Activated CD4-positive, alpha-beta memory T cell treated with anti-CD3 and anti-CD28 coated beads for 36 hours (primary cell): ENCODE measurements around the gene USP22. TPM values are rescaled to one million over a fixed set of nuclear protein-coding genes. Genes with fewer than 3 reads are reported as not detected.
"Not testable (repeated sequence)": the region's sequence is repeated elsewhere in the genome, so short reads cannot be mapped to it uniquely, and the experiment has no call there.

Experiments
- CTCF ChIA-PET: fragments of 350-600 bp; sonication (Branson Sonifier 250); formaldehyde crosslinking; loops from one replicate; lab custom pipeline; 2021; ENCODE audit warnings: antibody characterized with exemption, inconsistent platforms; lab: Charles Lee
- POLR2A ChIA-PET: fragments of 350-600 bp; sonication (Branson Sonifier 250); formaldehyde crosslinking; loops from one replicate; lab custom pipeline; 2021; ENCODE audit warnings: antibody characterized with exemption; lab: Charles Lee
- DNase-seq: peaks from one replicate; pipeline ENCODE4 v3.0.0-alpha.2; 2020
- H3K27ac Mint-ChIP-seq: one replicate; pipeline ENCODE4 v1.8.0; 2021; ENCODE audit warnings: mixed read lengths
- H3K27me3 Mint-ChIP-seq: one replicate; pipeline ENCODE4 v1.8.0; 2021; ENCODE audit warnings: mixed read lengths
- H3K36me3 Mint-ChIP-seq: one replicate; pipeline ENCODE4 v1.8.0; 2021; ENCODE audit warnings: mixed read lengths
- H3K4me1 Mint-ChIP-seq: one replicate; pipeline ENCODE4 v1.8.0; 2021; ENCODE audit warnings: low read depth, mixed read lengths
- H3K4me3 Mint-ChIP-seq: one replicate; pipeline ENCODE4 v1.8.0; 2021; ENCODE audit warnings: mild to moderate bottlenecking, mixed read lengths
- H3K9me3 Mint-ChIP-seq: one replicate; pipeline ENCODE4 v1.8.0; 2021; ENCODE audit warnings: mixed read lengths
- intact Hi-C: fragments of 100-400 bp; cut with micrococcal nuclease; formaldehyde crosslinking; loops from one replicate; pipeline ENCODE4 v1.15.1; 2023
- total RNA-seq, 2 experiments: library from RNA; stranded (reverse); gene quantifications; one replicate each; pipeline ENCODE4 v1.2.3, GENCODE V29; 2021

The USP22 gene
- total RNA-seq, 2 experiments from 2014 or later = 120 to 124 TPM

GRCh38 chr17:20977609-20978253, 65.1 kb downstream of the USP22 start:
- H3K4me1 Mint-ChIP-seq, POLR2A ChIA-PET, intact Hi-C loops, H3K9me3 Mint-ChIP-seq, DNase-seq, H3K4me3 Mint-ChIP-seq, H3K27ac Mint-ChIP-seq, H3K36me3 Mint-ChIP-seq, CTCF ChIA-PET: not testable (repeated sequence)
- H3K27me3 Mint-ChIP-seq = peaks cover 23% of the 10 kb centered on the region

- Mint-ChIP-seq H3K36me3 (no peaks in the 10 kb centered on the region), H3K27ac (no peak overlapping the region), H3K9me3 (no peaks in the 10 kb centered on the region), H3K4me3 (no peak overlapping the region), H3K27me3 (peaks cover 19% of the 10 kb centered on the region), H3K4me1 (no peaks in the 10 kb centered on the region)
- no peak for DNase-seq
- POLR2A ChIA-PET = no interaction called here
- intact Hi-C loops = no loop called here
- CTCF ChIA-PET = interaction anchor here (1.6 kb wide), 1 partner anchor 18 kb away, joined by 5 read pairs; no protein-coding TSS in a partner anchor
Measured at GRCh38 chr17:20975566-20975965, 67.2 kb downstream of the USP22 start.

- H3K9me3 Mint-ChIP-seq = no peaks in the 10 kb centered on the region
- H3K36me3 Mint-ChIP-seq = no peaks in the 10 kb centered on the region
- H3K27me3 Mint-ChIP-seq = peaks cover 2% of the 10 kb centered on the region
- H3K4me1 Mint-ChIP-seq = no peaks in the 10 kb centered on the region
- POLR2A ChIA-PET = no interaction called here
- no peak overlapping the region for H3K27ac Mint-ChIP-seq
- intact Hi-C loops = no loop called here
- CTCF ChIA-PET = no interaction called here
- H3K4me3 Mint-ChIP-seq = no peak overlapping the region
- no peak for DNase-seq
Measured at GRCh38 chr17:20970329-20970728, 72.5 kb downstream of the USP22 start.

GRCh38 chr17:20968913-20969616, 73.7 kb downstream of the USP22 start:
- POLR2A ChIA-PET = no interaction called here
- peaks cover 2% of the 10 kb centered on the region for H3K27me3 Mint-ChIP-seq
- CTCF ChIA-PET = no interaction called here
- intact Hi-C loops = no loop called here
- no peaks in the 10 kb centered on the region for H3K36me3 Mint-ChIP-seq
- H3K4me3 Mint-ChIP-seq = no peak overlapping the region
- H3K27ac Mint-ChIP-seq = no peak overlapping the region
- H3K9me3 Mint-ChIP-seq = no peaks in the 10 kb centered on the region
- no peaks in the 10 kb centered on the region for H3K4me1 Mint-ChIP-seq
- DNase-seq = no peak

GRCh38 chr17:20967776-20968175, 75.0 kb downstream of the USP22 start:
- Mint-ChIP-seq H3K36me3 (no peaks in the 10 kb centered on the region), H3K4me1 (no peaks in the 10 kb centered on the region), H3K9me3 (no peaks in the 10 kb centered on the region), H3K27me3 (peaks cover 5% of the 10 kb centered on the region), H3K4me3 (no peak overlapping the region), H3K27ac (no peak overlapping the region)
- intact Hi-C loops = no loop called here
- POLR2A ChIA-PET = no interaction called here
- no peak for DNase-seq
- CTCF ChIA-PET = no interaction called here

GRCh38 chr17:20966870-20967269, 75.9 kb downstream of the USP22 start:
- ChIA-PET CTCF (no interaction called here), POLR2A (no interaction called here)
- H3K9me3 Mint-ChIP-seq = no peaks in the 10 kb centered on the region
- no peak overlapping the region for H3K4me3 Mint-ChIP-seq
- no peaks in the 10 kb centered on the region for H3K4me1 Mint-ChIP-seq
- no peaks in the 10 kb centered on the region for H3K36me3 Mint-ChIP-seq
- no peak for DNase-seq
- intact Hi-C loops = no loop called here
- peaks cover 5% of the 10 kb centered on the region for H3K27me3 Mint-ChIP-seq
- H3K27ac Mint-ChIP-seq = no peak overlapping the region

GRCh38 chr17:20965492-20965891, 77.3 kb downstream of the USP22 start:
- ChIA-PET POLR2A (no interaction called here), CTCF (no interaction called here)
- no peak for DNase-seq
- Mint-ChIP-seq H3K9me3 (no peaks in the 10 kb centered on the region), H3K4me3 (no peak overlapping the region), H3K27ac (no peak overlapping the region), H3K4me1 (no peaks in the 10 kb centered on the region), H3K27me3 (peaks cover 7% of the 10 kb centered on the region), H3K36me3 (no peaks in the 10 kb centered on the region)
- intact Hi-C loops = no loop called here

GRCh38 chr17:20961586-20961985, 81.2 kb downstream of the USP22 start:
- ChIA-PET POLR2A (no interaction called here), CTCF (no interaction called here)
- DNase-seq = no peak
- H3K36me3 Mint-ChIP-seq = no peaks in the 10 kb centered on the region
- H3K4me1 Mint-ChIP-seq = no peaks in the 10 kb centered on the region
- intact Hi-C loops = no loop called here
- no peak overlapping the region for H3K27ac Mint-ChIP-seq
- H3K9me3 Mint-ChIP-seq = no peaks in the 10 kb centered on the region
- peaks cover 8% of the 10 kb centered on the region for H3K27me3 Mint-ChIP-seq
- H3K4me3 Mint-ChIP-seq = no peak overlapping the region

GRCh38 chr17:20960871-20961270, 81.9 kb downstream of the USP22 start:
- POLR2A ChIA-PET = no interaction called here
- no peaks in the 10 kb centered on the region for H3K4me1 Mint-ChIP-seq
- CTCF ChIA-PET = no interaction called here
- no peak overlapping the region for H3K27ac Mint-ChIP-seq
- intact Hi-C loops = no loop called here
- H3K4me3 Mint-ChIP-seq = no peak overlapping the region
- no peaks in the 10 kb centered on the region for H3K36me3 Mint-ChIP-seq
- no peaks in the 10 kb centered on the region for H3K9me3 Mint-ChIP-seq
- no peak for DNase-seq
- H3K27me3 Mint-ChIP-seq = peaks cover 8% of the 10 kb centered on the region

- DNase-seq = no peak
- no peaks in the 10 kb centered on the region for H3K9me3 Mint-ChIP-seq
Measured at GRCh38 chr17:20955427-20956323, 87.1 kb downstream of the USP22 start.

GRCh38 chr17:20954794-20955193, 88.0 kb downstream of the USP22 start:
- intact Hi-C loops = no loop called here
- POLR2A ChIA-PET = no interaction called here
- H3K4me3 Mint-ChIP-seq = no peak overlapping the region
- H3K36me3 Mint-ChIP-seq = no peaks in the 10 kb centered on the region
- no peaks in the 10 kb centered on the region for H3K9me3 Mint-ChIP-seq
- peaks cover 16% of the 10 kb centered on the region for H3K27me3 Mint-ChIP-seq
- DNase-seq = no peak
- CTCF ChIA-PET = no interaction called here
- no peak overlapping the region for H3K27ac Mint-ChIP-seq
- no peaks in the 10 kb centered on the region for H3K4me1 Mint-ChIP-seq

More at GRCh38 chr17:20955427-20956323, 87.1 kb downstream of the USP22 start:
- intact Hi-C loops = no loop called here
- Mint-ChIP-seq H3K27ac (no peak overlapping the region), H3K27me3 (peaks cover 13% of the 10 kb centered on the region), H3K36me3 (no peaks in the 10 kb centered on the region), H3K4me1 (no peaks in the 10 kb centered on the region), H3K4me3 (no peak overlapping the region)
- POLR2A ChIA-PET = no interaction called here
- CTCF ChIA-PET = interaction anchor here (0.9 to 1.0 kb wide), 2 partner anchors 12 to 38 kb away, joined by 3 to 4 read pairs; no protein-coding TSS in a partner anchor

GRCh38 chr17:20952183-20952582, 90.6 kb downstream of the USP22 start:
- H3K36me3 Mint-ChIP-seq = no peaks in the 10 kb centered on the region
- intact Hi-C loops = no loop called here
- ChIA-PET CTCF (no interaction called here), POLR2A (no interaction called here)
- H3K27me3 Mint-ChIP-seq = peaks cover 15% of the 10 kb centered on the region
- no peak for DNase-seq
- H3K9me3 Mint-ChIP-seq = no peaks in the 10 kb centered on the region
- H3K4me3 Mint-ChIP-seq = no peak overlapping the region
- H3K4me1 Mint-ChIP-seq = peaks cover 7% of the 10 kb centered on the region
- H3K27ac Mint-ChIP-seq = no peak overlapping the region
